Gastroesophageal sphincter (tissue), 4 donors: Measurements from ENCODE around the gene UVRAG. TPM values are rescaled to one million over a fixed set of nuclear protein-coding genes. Genes with fewer than 3 reads are reported as not detected.

Experiments used
- ATAC-seq: fragments of 150-250 bp; one replicate; pipeline ENCODE4 v1.9.1; 2016; ENCODE audit warnings: mild to moderate bottlenecking, moderate library complexity
- H3K27ac ChIP-seq, 4 donors: fragments of 200-600 bp; sonication (generic) in 3 of 4; 1 replicate in 3 of 4; 2 replicates in 1 of 4; pipeline ENCODE4 v1.5.1; 2016 to 2019
- H3K27me3 ChIP-seq: fragments of 200-600 bp; sonication (generic); one replicate; pipeline ENCODE4 v1.5.1; 2019
- H3K36me3 ChIP-seq, 2 donors: fragments of 200-600 bp; sonication (generic); one replicate each; pipeline ENCODE4 v1.5.1; 2019; ENCODE audit warnings: control low read depth in 1 of 2
- H3K4me1 ChIP-seq, 3 donors: fragments of 200-600 bp; sonication (generic); 1 replicate in 2 of 3; 2 replicates in 1 of 3; pipeline ENCODE4 v1.5.1; 2016 to 2019; ENCODE audit warnings: control low read depth in 2 of 3
- H3K4me3 ChIP-seq, 2 donors: fragments of 200-600 bp; sonication (generic); one replicate each; pipeline ENCODE4 v1.5.1; 2019; ENCODE audit warnings: mild to moderate bottlenecking in 1 of 2, moderate library complexity in 1 of 2
- H3K9me3 ChIP-seq, 3 donors: fragments of 200-600 bp; sonication (generic); one replicate each; pipeline ENCODE4 v1.5.1; 2017 to 2019; ENCODE audit warnings: control low read depth in 2 of 3
- CTCF ChIP-seq, 4 experiments: fragments of 200-600 bp in 2 of 4; fragments of 450-650 bp in 2 of 4; sonication (generic) in 1 of 4; IDR thresholded peaks; one replicate each; pipeline ENCODE4 v1.5.1; 2017 to 2019; ENCODE audit warnings: antibody characterized with exemption in 4 of 4, mild to moderate bottlenecking in 2 of 4, moderate library complexity in 2 of 4
- EP300 ChIP-seq: sonication (generic); formaldehyde crosslinking; IDR thresholded peaks from one replicate; pipeline ENCODE4 v1.6.1; 2017; ENCODE audit warnings: antibody characterized with exemption, mild to moderate bottlenecking
- POLR2A ChIP-seq, 2 donors: fragments of 450-650 bp; IDR thresholded peaks; one replicate each; pipeline ENCODE4 v1.6.1; 2017; ENCODE audit warnings: antibody characterized with exemption in 2 of 2, mild to moderate bottlenecking in 2 of 2, moderate library complexity in 1 of 2
- POLR2AphosphoS5 ChIP-seq: sonication (generic); formaldehyde crosslinking; IDR thresholded peaks from one replicate; pipeline ENCODE4 v1.6.1; 2017; ENCODE audit warnings: antibody characterized with exemption
- WGBS, 2 donors: methylation state at CpG; one replicate each; pipeline ENCODE4 v1.1.5; 2018; ENCODE audit warnings: low coverage in 1 of 2; 5-methylcytosine and 5-hydroxymethylcytosine counted together
- total RNA-seq, 4 donors: library from RNA; depleted of rRNA; stranded (reverse); fragments of >200 nt; gene quantifications; one replicate each; pipeline ENCODE4 v1.1.0, GENCODE V29; 2016

The UVRAG gene
- total RNA-seq, 4 donors from 2014 or later, result 28.1 to 50.1 (median 34.7) TPM

DNA sequence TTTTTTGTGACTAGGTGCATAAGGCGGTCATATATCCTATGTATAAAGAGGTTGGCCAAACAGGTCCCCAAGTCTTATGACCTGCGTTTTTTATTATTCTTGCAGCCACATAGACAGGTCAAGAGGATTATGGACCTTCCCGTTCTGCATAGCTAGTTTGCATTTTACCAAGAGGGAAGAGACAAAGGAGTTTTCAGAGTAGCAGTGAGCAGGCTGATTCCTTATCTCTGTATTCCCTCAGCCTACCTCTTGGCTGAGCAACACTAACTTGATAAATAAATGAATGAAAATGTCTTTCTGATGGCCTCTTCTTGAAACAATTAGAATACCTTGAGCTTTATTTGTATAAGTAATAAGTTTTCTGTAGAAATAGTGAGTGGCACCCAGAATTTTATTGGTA lies 210.8 kb downstream of the UVRAG start:
- Histone ChIP-seq H3K9me3 (no peaks in the 10 kb centered on the region), H3K27me3 (no peaks in the 10 kb centered on the region), H3K4me1 (peaks cover 0 to 21% (median 4%) of the 10 kb centered on the region in 3 donors), H3K4me3 (no peak overlapping the region), H3K36me3 (peaks cover 0 to 8% of the 10 kb centered on the region in 2 donors), H3K27ac (no peak overlapping the region)
- TF ChIP-seq EP300 (no peak), POLR2AphosphoS5 (no peak), POLR2A (IDR thresholded peaks at IDR 0.05) (no peak), CTCF (IDR thresholded peaks at IDR 0.05) (no peak)
- no peak for ATAC-seq
- WGBS, 2 donors, result 89 to 93% methylated on average over 2 to 3 of the region's 3 CpGs

DNA sequence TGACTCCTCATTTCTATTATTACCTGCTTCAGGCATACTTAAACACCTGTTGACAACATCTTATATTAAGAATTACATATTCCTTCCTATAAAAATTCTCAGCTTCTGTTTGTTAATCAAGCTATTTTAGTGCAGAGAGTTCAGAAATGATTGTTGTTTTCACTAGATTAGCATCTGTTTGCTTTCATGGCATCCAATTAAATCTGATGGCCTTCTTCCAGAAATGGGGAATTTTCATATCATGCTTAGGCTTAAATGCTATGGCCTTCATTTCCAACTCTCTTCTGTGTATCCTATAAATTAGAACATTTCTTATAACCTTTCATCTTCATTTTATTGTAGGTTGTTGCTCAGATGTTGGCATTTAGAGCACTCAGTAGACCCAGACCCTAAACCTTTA lies 211.3 kb downstream of the UVRAG start:
- Histone ChIP-seq H3K27ac (no peak overlapping the region), H3K36me3 (peaks cover 0 to 4% of the 10 kb centered on the region in 2 donors), H3K4me3 (no peak overlapping the region), H3K27me3 (no peaks in the 10 kb centered on the region), H3K4me1 (peaks cover 0 to 26% (median 4%) of the 10 kb centered on the region in 3 donors), H3K9me3 (no peaks in the 10 kb centered on the region)
- no peak for ATAC-seq
- TF ChIP-seq POLR2AphosphoS5 (no peak), CTCF (IDR thresholded peaks at IDR 0.05) (no peak), EP300 (no peak), POLR2A (IDR thresholded peaks at IDR 0.05) (no peak)

DNA sequence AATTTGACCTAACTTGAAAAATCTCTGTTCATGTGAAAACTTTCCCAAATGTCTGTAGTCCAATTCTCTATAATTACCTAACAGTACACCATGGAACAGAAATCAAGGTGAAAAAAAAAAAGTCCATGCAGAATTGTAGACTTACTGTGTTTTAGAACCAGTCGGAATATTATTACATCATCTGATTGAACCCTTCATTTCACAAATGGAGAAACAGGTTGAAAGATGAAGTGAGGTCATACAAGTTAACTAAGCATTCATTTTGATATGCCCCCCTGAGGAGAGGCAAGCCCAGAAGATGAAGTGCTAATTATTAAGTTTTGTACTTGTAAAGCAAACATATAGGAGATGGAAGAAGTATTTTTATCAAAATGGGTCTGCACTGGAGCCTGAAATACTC lies 211.9 kb downstream of the UVRAG start:
- Histone ChIP-seq H3K9me3 (no peaks in the 10 kb centered on the region), H3K36me3 (no peaks in the 10 kb centered on the region), H3K27me3 (no peaks in the 10 kb centered on the region), H3K27ac (no peak overlapping the region), H3K4me3 (no peak overlapping the region), H3K4me1 (peaks cover 0 to 28% (median 4%) of the 10 kb centered on the region in 3 donors)
- TF ChIP-seq CTCF (IDR thresholded peaks at IDR 0.05) (no peak), EP300 (no peak), POLR2A (IDR thresholded peaks at IDR 0.05) (no peak), POLR2AphosphoS5 (no peak)
- 90 to 94% methylated on average over 1 of the region's 1 CpG for WGBS, 2 donors
- ATAC-seq, result no peak

DNA sequence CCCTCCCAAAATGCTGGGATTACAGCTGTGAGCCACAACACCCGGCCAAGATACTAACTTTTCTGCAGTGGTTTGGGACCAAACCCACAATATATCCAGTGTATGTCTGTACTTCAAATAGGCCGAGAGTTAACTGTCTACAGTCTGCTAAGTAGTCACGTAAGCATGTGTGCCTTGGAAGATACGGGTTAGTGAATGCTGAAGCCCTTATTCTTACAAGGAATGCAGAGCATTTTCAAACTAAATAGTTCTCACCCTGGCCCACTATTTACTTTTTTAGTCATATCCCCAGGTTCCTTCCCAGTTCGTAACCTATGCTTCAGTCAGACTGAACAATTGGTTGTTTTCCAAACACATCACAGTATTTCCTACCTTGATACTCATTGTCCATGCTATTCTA lies 215.3 kb downstream of the UVRAG start:
- no peaks in the 10 kb centered on the region for H3K36me3 ChIP-seq
- WGBS, 2 donors, result 91 to 94% methylated on average over 4 of the region's 5 CpGs
- no peak overlapping the region for H3K27ac ChIP-seq
- H3K9me3 ChIP-seq, result no peaks in the 10 kb centered on the region
- no peak overlapping the region for H3K4me3 ChIP-seq
- peaks cover 0 to 13% (median 4%) of the 10 kb centered on the region in 3 donors for H3K4me1 ChIP-seq
- no peaks in the 10 kb centered on the region for H3K27me3 ChIP-seq
- TF ChIP-seq POLR2A (IDR thresholded peaks at IDR 0.05), result no peak
- TF ChIP-seq CTCF (IDR thresholded peaks at IDR 0.05), result no peak
- TF ChIP-seq EP300, result no peak
- TF ChIP-seq POLR2AphosphoS5, result no peak
- no peak for ATAC-seq

DNA sequence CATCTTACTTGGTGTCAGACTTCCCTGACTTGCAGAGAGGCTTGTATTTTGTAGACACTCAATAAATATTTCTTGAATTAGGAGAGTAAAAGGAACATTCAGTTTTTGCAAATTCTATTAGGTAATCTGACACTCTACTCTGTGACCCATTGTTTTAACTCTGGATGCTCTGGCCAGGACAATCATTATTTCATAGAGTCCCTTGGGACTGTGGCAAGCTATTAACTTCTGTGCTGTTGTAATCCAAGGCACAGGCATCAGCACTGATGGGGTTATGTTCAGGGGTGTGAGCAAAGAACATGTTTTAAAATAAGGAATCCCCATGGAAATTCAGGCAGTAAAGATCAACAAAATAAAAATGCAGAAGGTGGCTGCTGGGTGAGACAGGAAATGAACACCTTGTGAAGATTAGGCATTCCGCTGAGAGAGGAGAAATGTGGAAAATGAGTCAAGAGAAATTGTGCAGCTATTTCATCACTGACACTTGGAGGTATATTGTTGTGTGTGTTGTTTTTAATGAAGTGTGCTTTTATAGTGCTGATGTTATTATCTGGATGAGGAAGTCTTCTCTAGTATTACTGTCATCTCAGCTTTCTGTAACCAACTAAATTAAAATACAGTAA lies 216.1 kb downstream of the UVRAG start:
- H3K36me3 ChIP-seq, result no peaks in the 10 kb centered on the region
- no peak overlapping the region for H3K4me3 ChIP-seq
- H3K27ac ChIP-seq, result no peak overlapping the region
- ATAC-seq, result no peak
- no peaks in the 10 kb centered on the region for H3K27me3 ChIP-seq
- WGBS, 2 donors, result 92 to 100% methylated on average over 1 of the region's 1 CpG
- no peaks in the 10 kb centered on the region for H3K9me3 ChIP-seq
- TF ChIP-seq POLR2AphosphoS5, result no peak
- TF ChIP-seq EP300, result no peak
- no peak for TF ChIP-seq CTCF (IDR thresholded peaks at IDR 0.05)
- no peak for TF ChIP-seq POLR2A (IDR thresholded peaks at IDR 0.05)
- H3K4me1 ChIP-seq, result peaks cover 0 to 11% (median 0%) of the 10 kb centered on the region in 3 donors
